Transverse colon (tissue), 4 donors: Measurements from ENCODE around the gene ZNF786. TPM values are rescaled to one million over a fixed set of nuclear protein-coding genes. Genes with fewer than 3 reads are reported as not detected.

Experiments used
- DNase-seq: peaks from one replicate; pipeline ENCODE4 v3.0.0-alpha.2; 2019
- H3K27ac ChIP-seq, 4 donors: fragments of 200-600 bp; sonication (generic); 2 replicates each; pipeline ENCODE4 v1.5.1; 2016 to 2018; ENCODE audit warnings: inconsistent platforms in 4 of 4
- H3K27me3 ChIP-seq: fragments of 200-600 bp; sonication (generic); 2 replicates; pipeline ENCODE4 v1.5.1; 2017; ENCODE audit warnings: inconsistent platforms
- H3K36me3 ChIP-seq, 4 donors: fragments of 200-600 bp; sonication (generic); 2 replicates each; pipeline ENCODE4 v1.5.1; 2017 to 2019; ENCODE audit warnings: inconsistent platforms in 4 of 4
- H3K4me1 ChIP-seq, 4 donors: fragments of 200-600 bp; sonication (generic); 2 replicates each; pipeline ENCODE4 v1.5.1; 2017 to 2020; ENCODE audit warnings: inconsistent platforms in 4 of 4
- H3K4me3 ChIP-seq, 4 donors: fragments of 200-600 bp; sonication (generic); 1 replicate in 1 of 4; 2 replicates in 3 of 4; pipeline versions ENCODE4 v1.5.1 to v1.6.1; 2017 to 2019; ENCODE audit warnings: inconsistent platforms in 4 of 4
- H3K9me3 ChIP-seq, 2 donors: fragments of 200-600 bp; sonication (generic); 2 replicates each; pipeline ENCODE4 v1.5.1; 2017 to 2019; ENCODE audit warnings: inconsistent platforms in 2 of 2
- CTCF ChIP-seq, 5 experiments: fragments of 200-600 bp in 3 of 5; fragments of 450-650 bp in 2 of 5; sonication (generic) in 3 of 5; IDR thresholded peaks; 1 replicate in 2 of 5; 2 replicates in 3 of 5; pipeline ENCODE4 v1.5.1; 2016 to 2017; ENCODE audit warnings: antibody characterized with exemption in 5 of 5, inconsistent platforms in 3 of 5, mild to moderate bottlenecking in 2 of 5, moderate library complexity in 1 of 5
- EP300 ChIP-seq: sonication (generic); formaldehyde crosslinking; IDR thresholded peaks from one replicate; pipeline ENCODE4 v1.6.1; 2017; ENCODE audit warnings: antibody characterized with exemption, low read depth
- POLR2A ChIP-seq: fragments of 450-650 bp; IDR thresholded peaks from one replicate; pipeline ENCODE4 v1.6.1; 2016; ENCODE audit warnings: antibody characterized with exemption, mild to moderate bottlenecking, moderate library complexity
- POLR2AphosphoS5 ChIP-seq, 3 donors: sonication (generic); formaldehyde crosslinking; IDR thresholded peaks; one replicate each; pipeline ENCODE4 v1.6.1; 2016; ENCODE audit warnings: antibody characterized with exemption in 3 of 3
- WGBS, 2 donors: methylation state at CpG; one replicate each; pipeline ENCODE4 v1.1.5; 2018; ENCODE audit warnings: low coverage in 1 of 2; 5-methylcytosine and 5-hydroxymethylcytosine counted together
- in situ Hi-C, 4 donors: fragments of 200-750 bp; cut with MboI; loops; one replicate each; pipeline versions ENCODE4 v1.15.0 to v1.15.1; 2017; ENCODE audit warnings: low sequenced_read_pairs in 3 of 4, low pct_ligation_motif_present in 1 of 4, low pct_unique_long_range_greater_than_20kb in 1 of 4
- intact Hi-C: fragments of 100-400 bp; cut with DNase I; formaldehyde crosslinking; loops from one replicate; pipeline ENCODE4 v1.15.1; 2023; ENCODE audit warnings: low total_unique reads
- total RNA-seq, 4 donors: library from RNA; depleted of rRNA; stranded (reverse); fragments of >200 nt; gene quantifications; one replicate each; pipeline ENCODE4 v1.1.0, GENCODE V29; 2016

ZNF786 gene
- total RNA-seq, 4 donors from 2014 or later = 4.0 to 5.2 (median 5.2) TPM

DNA sequence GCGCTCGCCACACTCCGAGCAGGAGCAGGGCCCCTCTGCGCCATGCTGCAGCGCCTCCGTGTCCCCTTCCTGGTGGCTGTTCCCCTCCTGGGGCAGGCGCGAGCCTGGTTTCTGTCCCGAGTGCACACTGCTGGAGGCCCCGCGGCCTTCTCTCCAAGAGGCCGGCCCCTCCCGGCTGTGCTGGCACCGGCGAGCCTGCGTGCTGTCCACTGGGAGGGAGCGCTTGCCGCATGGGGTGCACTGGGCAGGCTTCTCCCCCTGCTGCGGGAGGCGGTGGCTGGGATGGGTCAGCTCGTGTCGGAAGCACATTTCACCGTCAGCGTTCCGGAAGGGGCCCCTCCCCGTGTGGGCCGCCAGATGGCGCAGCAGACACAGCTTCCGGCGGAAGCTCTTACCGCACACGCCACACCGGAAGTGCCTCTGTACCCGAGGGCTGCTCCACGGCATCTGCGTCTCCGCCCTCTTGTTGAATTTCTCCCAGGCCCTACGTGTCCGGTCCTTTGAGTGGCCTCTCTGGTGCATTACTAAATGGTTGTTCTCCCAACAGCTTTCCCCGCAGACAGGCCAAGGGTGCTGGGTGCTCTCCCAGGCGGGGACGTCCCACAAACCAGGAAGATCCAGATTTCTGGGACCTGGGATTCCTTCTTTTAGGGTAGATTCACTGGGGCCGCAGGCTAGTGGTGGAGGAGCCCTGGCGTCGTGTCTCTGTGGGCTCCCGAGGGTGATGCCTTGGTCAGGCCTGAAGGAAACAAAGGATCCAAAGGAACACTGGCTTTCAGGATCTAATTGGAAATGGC is 18.7 kb downstream of the ZNF786 start:
- Histone ChIP-seq H3K4me3 (no peak overlapping the region), H3K27ac (peak overlapping the region in 1 of 4 donors; percentile 32), H3K9me3 (no peaks in the 10 kb centered on the region), H3K27me3 (no peaks in the 10 kb centered on the region), H3K4me1 (no peaks in the 10 kb centered on the region), H3K36me3 (peaks cover 0 to 28% (median 5%) of the 10 kb centered on the region in 4 donors)
- intact Hi-C loops (no loop called here), in situ Hi-C loops (no loop called here)
- DNase-seq = no peak
- 87% methylated on average over 45 of the region's 46 CpGs; no CpG with 5 or more reads in 1 of the 2 donors for WGBS, 2 donors
- TF ChIP-seq CTCF (IDR thresholded peaks at IDR 0.05) (no peak), EP300 (no peak), POLR2AphosphoS5 (IDR thresholded peaks at IDR 0.05) (no peak), POLR2A (no peak)

DNA sequence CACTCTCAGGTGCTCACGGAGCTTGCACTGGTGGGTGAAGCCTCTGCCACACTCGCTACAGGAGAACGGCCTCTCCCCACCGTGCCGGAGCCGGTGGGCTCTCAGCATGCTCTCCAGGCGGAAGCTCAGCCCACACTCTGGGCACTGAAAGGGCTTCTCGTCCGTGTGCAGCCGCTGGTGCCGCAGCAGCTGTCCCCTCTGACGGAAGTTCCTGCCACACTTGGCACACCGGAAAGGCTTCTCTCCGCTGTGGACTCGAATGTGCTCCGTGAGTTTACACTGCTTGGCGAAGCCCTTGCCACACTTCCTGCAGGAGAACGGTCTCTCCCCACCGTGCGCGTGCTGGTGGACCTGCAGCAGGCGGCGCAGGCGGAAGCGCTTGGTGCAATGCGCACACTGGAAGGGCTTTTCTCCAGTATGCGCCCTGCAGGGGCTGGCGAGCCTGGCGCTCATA is 19.3 kb downstream of the ZNF786 start:
- intact Hi-C loops = no loop called here
- H3K27me3 ChIP-seq = no peaks in the 10 kb centered on the region
- H3K4me3 ChIP-seq = no peak overlapping the region
- H3K4me1 ChIP-seq = no peaks in the 10 kb centered on the region
- WGBS, 2 donors = 96 to 97% methylated on average over 10 to 28 of the region's 29 CpGs
- H3K9me3 ChIP-seq = no peaks in the 10 kb centered on the region
- H3K36me3 ChIP-seq = peaks cover 0 to 28% (median 5%) of the 10 kb centered on the region in 4 donors
- in situ Hi-C loops = no loop called here
- TF ChIP-seq POLR2AphosphoS5 (IDR thresholded peaks at IDR 0.05) (no peak), CTCF (IDR thresholded peaks at IDR 0.05) (no peak), POLR2A (no peak), EP300 (no peak)
- no peak overlapping the region for H3K27ac ChIP-seq
- no peak for DNase-seq

DNA sequence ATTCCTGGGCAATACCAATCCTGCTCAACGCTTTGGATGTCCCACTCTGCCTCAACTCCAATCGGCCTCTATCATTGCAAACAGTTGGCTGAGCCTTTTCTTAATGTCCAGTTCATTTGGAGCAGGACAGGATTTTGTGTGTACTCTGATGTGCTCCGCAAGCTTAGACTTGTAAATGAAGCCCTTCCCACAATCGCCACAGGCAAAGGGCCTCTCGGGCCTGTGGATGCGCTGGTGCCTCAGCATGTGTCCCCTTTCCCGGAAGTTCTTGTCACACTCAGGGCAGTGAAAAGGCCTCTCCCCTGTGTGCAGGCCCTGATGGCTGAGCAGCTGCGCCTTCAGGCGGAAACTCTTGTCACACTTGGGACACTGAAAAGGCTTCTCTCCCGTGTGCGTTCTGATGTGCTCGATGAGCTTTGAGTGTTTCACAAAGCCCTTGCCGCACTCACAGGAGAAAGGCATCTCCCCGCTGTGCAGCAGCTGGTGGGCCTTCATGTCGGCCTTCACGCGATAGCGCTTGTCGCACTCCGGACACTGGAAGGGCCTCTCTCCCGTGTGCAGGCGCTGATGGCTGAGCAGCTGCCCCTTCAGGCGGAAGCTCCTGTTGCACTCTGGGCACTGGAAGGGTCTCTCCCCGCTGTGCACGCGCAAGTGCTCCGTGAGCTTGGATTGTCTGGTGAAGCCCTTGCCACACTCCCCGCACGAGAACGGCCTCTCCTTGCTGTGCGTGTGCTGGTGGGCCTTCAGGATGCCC is 20.0 kb downstream of the ZNF786 start:
- no peak for DNase-seq
- intact Hi-C loops = no loop called here
- Histone ChIP-seq H3K9me3 (no peaks in the 10 kb centered on the region), H3K4me3 (no peak overlapping the region), H3K27ac (no peak overlapping the region), H3K27me3 (no peaks in the 10 kb centered on the region), H3K36me3 (peaks cover 0 to 28% (median 5%) of the 10 kb centered on the region in 4 donors), H3K4me1 (no peaks in the 10 kb centered on the region)
- no peak for TF ChIP-seq POLR2AphosphoS5 (IDR thresholded peaks at IDR 0.05)
- TF ChIP-seq EP300 = no peak
- TF ChIP-seq POLR2A = no peak
- no peak for TF ChIP-seq CTCF (IDR thresholded peaks at IDR 0.05)
- WGBS, 2 donors = 97 to 100% methylated on average over 2 to 30 of the region's 31 CpGs
- in situ Hi-C loops = no loop called here

GRCh38 chr7:149067869-149068268 is 22.6 kb downstream of the ZNF786 start:
- Histone ChIP-seq H3K4me1 (peaks cover 0 to 4% (median 2%) of the 10 kb centered on the region in 4 donors), H3K4me3 (no peak overlapping the region), H3K27me3 (no peaks in the 10 kb centered on the region), H3K27ac (no peak overlapping the region), H3K36me3 (peaks cover 0 to 23% (median 5%) of the 10 kb centered on the region in 4 donors), H3K9me3 (no peaks in the 10 kb centered on the region)
- no peak for TF ChIP-seq POLR2AphosphoS5 (IDR thresholded peaks at IDR 0.05)
- no peak for TF ChIP-seq CTCF (IDR thresholded peaks at IDR 0.05)
- no peak for TF ChIP-seq POLR2A
- TF ChIP-seq EP300 = no peak
- intact Hi-C loops (loop anchor here (5.0 kb wide), 1 partner anchor 61 kb away; no protein-coding TSS in a partner anchor), in situ Hi-C loops (loop anchor here in 1 of 4 donors (10.0 kb wide), 1 partner anchor 63 kb away; no protein-coding TSS in a partner anchor)
- DNase-seq = no peak
- WGBS, 2 donors = 63 to 100% methylated on average over 2 to 4 of the region's 4 CpGs
